ENCODE data around the gene GGN.
"Not testable (repeated sequence)": the region's sequence is repeated elsewhere in the genome, so short reads cannot be mapped to it uniquely, and the experiment has no call there.

GGN gene

GRCh38 chr19:38411041-38411712 lies 23.3 kb upstream of the GGN start:
- no peak for DNase-seq

DNA sequence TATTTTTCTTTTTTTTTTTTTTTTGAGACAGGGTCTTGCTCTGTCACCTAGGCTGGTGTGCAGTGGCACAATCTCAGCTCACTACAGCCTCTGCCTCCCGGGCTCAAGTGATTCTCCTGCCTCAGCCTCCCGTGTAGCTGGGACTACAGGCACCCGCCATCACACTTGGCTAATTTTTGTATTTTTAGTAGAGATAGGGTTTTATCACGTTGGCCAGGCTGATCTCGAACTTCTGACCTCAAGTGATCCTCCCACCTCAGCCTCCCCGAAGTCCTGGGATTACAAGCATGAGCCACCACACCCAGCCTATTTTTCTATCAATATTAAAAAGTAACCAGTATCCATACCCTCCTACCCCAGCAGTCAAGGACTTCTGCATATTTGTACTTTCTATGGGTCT lies 22.6 kb upstream of the GGN start:
- not testable (repeated sequence) for DNase-seq

GRCh38 chr19:38409631-38410133 lies 21.8 kb upstream of the GGN start:
- DNase-seq: no peak

DNA sequence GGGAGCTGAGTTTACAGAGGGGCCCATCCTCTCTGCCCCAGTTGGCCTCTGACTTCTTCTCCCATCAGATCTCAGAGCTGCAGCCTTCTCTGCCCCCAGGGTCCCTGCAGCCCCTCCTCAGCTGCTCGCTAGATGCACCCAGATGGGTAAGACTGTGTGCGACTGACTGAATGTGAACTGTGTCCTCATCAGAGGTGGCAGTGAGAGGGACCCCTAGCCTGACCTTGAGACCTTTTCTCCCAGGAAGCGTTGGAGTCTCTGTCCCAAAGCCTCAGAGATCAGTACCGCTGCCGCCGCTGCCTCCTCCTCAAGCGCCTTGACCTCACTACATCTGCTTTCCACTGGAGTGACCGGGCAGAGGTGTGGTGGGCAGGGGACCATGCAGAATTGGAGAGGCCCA lies 17.4 kb upstream of the GGN start:
- no peak for DNase-seq

GRCh38 chr19:38404858-38405257 lies 17.0 kb upstream of the GGN start:
- DNase-seq: no peak

DNA sequence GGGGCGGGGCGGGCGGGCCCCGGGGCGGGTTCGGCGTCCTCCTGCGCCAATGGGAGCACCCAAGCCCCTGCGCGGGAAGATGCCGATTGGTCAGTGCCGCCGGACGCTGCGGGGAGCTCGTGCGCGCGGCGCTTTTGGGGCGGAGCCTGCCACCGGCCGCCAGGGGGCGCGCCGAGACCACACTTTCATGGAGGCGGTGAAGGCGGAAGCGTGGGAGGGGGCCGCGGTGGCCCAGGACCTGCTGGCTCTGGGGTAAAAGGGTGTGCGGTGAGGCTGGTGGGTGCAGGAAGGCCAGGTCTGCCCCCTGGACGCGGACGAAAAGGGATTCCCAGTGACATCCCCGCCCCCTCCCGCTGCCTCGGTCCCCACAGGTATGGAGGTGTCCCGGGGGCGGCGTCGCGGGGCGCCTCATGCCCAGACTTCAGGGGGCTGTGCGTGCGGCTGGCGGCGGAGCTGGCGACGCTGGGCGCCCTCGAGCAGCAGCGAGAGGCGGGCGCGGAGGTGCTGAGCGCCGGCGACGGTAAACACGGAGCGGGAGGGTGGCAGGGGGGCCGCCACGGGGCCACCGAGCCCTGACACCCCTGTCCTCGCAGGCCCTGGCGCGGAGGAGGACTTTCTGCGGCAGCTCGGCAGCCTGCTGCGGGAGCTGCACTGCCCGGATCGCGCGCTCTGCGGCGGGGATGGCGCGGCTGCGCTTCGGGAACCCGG lies 15.3 kb upstream of the GGN start, which contains the start of gene FAM98C:
TSS of gene FAM98C (plus strand) at position 127 of the 708 bp plus-strand sequence. CDS start at position 188, 61 bp downstream.
- peak; percentile 99 for DNase-seq

DNA sequence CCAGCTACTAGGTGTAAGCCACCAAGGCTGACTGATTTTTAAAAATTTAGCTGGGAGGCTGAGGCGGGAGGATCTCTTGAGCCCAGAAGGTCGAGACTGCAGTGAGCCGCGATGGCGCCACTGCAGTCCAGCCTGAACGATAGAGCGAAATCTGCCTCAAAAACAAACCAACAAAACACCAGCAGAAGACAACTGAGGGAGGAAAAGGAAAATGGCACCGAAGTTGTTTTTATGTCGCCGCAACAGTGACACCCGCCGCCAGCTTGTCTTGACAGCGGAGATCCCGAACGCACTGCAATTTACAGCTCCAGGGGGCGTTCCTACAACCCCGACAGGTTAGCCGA lies 14.8 kb upstream of the GGN start:
- no peak for DNase-seq

- DNase-seq: no peak
Measured at GRCh38 chr19:38401148-38401547, 13.3 kb upstream of the GGN start.

DNA sequence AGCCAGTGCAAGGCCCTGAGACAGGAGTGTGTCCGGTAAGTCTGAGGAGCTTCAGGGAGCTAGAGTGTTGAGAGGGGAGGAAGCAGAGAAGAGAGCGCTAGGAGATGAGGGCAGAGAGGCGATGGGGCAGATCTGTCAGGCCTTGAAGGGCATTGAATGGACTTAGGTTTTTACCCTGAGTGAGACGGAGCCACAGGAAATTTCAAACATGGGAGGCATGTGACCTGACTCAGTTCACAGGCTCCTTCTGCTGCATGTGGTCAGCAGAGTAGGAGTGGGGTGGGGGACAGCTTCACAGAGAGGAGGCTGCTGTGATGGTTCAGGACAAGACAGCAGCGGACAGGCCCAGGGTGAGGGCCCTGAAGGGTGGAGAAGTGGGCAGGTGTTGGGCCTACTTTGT lies 12.5 kb upstream of the GGN start:
- no peak for DNase-seq

DNA sequence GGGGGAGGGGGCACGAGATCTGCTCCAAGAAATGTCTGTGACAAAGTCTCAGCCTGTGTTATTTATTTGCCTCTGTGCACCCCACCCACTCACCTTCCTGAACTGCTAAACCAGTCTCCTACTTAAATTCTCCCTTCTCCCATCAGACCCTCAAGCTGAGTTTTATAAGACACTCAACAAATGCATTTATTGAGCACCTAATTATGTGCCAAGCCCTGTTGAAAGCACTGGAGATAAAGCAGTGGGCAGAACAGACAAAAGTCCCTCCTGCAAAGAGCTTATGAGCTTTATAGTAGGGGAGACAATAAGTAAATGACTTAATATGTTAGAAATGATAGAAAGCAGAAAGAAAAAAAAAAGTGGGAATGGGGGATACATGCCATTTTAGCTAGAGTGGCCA lies 11.7 kb upstream of the GGN start:
- no peak for DNase-seq

GRCh38 chr19:38399081-38399480 lies 11.2 kb upstream of the GGN start:
- no peak for DNase-seq

DNA sequence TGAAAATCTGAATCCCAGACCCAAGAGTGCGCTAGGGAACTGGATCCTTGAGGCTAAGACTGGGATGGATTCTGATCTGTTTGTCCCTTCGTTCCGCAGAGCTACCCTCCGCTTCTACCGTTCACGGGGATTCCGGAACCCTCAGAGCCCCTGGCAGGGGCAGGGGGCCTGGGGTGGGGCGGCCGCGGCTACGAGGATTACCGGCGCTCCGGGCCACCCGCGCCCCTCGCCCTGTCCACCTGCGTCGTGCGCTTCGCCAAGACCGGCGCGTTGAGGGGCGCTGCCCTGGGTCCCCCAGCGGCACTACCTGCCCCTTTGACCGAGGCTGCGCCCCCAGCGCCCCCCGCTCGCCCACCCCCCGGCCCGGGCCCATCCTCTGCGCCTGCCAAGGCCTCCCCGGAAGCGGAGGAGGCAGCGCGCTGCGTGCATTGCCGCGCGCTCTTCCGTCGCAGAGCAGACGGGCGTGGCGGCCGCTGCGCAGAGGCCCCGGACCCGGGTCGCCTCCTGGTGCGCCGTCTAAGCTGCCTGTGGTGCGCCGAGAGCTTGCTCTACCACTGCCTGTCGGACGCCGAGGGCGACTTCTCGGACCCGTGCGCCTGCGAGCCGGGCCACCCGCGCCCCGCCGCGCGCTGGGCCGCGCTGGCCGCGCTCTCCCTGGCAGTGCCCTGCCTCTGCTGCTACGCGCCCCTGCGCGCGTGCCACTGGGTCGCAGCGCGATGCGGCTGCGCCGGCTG lies 7.7 kb upstream of the GGN start:
- peak; percentile 61 for DNase-seq

DNA sequence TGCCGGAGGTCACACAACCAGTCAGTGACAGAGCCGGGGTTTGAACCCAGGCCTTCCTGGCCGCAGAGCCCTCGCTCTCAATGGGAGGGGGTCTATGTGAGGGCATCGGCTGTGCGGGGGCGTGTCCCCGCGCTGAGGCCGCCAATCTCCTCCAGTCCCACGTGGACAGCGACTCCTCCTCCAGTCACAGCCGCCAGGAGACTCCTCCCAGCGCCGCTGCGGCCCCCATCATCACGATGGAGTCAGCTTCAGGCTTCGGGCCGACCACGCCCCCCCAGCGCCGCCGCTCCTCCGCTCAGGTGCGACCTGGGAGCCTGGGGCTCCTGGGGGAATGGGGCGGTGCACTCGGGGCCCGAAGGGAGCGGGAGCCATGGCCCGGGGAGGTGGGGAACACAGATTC lies 6.7 kb upstream of the GGN start:
- peak; percentile 78 for DNase-seq

GRCh38 chr19:38392707-38393308 lies 5.0 kb upstream of the GGN start:
- no peak for DNase-seq

DNA sequence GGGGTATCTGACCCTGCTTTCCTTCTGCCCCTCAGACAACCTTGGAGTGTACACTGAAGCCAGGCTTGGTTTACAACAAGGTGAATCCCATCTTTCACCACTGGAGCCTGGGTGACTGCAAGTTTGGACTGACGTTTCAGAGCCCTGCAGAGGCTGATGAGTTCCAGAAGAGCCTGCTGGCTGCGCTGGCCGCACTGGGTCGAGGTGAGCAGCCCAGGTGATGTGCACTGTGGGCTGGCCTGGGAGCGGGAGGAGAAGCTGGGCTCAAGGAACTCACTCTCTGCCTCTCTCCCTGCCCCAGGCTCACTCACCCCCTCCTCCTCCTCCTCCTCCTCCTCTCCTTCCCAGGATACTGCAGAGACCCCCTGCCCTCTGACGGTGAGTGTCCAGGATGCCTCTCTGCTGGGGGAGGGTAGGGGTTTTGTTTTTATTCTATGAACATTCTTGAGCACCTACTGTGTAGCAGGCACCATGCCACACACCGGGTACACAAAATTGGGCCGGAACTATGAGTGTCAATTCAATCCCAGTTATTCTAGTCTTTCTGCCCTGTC lies 4.2 kb upstream of the GGN start:
- no peak for DNase-seq

GRCh38 chr19:38389957-38390924 lies 2.4 kb upstream of the GGN start:
- DNase-seq: no peak

DNA sequence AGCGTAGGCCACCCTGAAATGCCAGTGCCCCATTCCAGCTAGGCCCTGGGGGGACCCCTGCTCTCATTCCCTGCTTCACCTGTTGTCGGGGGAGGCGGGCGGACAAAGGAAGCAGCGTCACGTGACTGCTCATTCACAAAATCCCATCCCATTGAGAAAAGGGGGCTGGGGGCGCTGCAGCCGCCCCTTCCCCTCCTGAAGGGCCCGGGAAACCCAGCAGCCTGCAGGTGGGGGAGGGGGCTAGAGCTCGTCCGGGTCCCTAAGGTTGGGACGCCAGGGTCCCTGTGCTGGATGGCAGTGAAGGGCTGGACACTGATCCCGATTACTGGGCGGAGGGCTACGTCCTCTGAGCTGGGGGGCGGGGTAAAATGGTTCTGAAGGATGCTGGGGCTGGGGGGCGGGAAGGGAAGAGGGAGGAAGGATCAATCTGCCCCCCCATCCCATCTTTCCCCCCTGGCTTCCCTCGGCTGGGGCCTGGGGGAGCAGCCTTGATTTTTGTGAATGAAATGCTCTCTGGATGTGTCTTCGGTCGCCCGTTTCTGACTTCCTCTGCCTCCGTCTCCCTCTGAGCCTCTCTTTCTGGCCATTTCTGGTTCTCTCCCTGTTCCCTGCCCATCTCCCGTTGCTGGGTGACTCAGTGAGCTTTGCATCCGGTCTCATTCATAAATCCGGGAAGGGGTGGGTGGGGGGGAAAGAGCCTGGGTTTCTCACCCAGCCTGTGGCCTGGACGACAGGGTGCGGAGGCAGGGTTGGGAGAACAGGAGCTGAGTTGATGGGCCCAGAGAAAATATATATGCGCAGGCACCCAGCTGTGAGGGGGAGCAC lies 1.5 kb upstream of the GGN start:
- DNase-seq: peak; percentile 35

DNA sequence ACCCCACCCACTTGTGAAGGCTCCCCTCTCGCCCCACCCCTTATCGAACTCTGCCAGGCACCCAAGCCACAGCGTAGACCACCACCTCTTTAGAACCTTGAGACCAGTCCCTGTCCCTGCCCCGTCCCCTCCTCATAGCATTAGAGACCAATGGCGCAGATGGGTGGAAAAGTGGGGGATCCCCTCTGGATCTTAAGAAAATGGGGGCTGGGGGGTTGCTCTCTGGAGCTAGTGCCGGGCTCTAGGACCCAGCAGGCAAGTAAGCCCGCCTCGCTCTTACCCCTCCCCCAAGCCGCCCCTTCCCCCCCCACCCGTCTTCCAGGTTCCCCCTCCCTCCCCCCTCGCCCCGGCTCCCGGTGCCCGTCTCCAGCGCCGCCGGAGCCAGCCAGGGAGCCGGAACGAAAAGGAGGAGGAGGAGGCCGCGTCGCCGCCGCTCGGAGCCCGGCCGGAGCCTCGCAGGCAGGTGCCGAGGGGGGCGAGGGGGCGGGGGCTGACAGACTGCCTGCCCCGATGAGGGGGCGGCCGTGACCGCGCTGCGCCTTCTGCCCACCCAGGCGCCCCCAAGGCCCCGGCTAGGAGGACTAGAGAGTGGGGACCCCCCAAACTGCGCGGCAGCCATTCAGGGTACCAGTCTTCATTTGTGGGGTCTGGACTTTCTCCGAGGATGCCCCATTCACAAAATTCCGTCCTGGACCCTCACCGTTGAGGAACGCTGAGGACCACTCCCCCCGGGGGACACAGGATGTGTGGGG lies 691 bp upstream of the GGN start, which contains the start of gene SPRED3:
TSS of gene SPRED3 (plus strand) at position 349 of the 752 bp plus-strand sequence. CDS start 1,606 bp downstream, outside the sequence.
- peak; percentile 51 for DNase-seq

DNA sequence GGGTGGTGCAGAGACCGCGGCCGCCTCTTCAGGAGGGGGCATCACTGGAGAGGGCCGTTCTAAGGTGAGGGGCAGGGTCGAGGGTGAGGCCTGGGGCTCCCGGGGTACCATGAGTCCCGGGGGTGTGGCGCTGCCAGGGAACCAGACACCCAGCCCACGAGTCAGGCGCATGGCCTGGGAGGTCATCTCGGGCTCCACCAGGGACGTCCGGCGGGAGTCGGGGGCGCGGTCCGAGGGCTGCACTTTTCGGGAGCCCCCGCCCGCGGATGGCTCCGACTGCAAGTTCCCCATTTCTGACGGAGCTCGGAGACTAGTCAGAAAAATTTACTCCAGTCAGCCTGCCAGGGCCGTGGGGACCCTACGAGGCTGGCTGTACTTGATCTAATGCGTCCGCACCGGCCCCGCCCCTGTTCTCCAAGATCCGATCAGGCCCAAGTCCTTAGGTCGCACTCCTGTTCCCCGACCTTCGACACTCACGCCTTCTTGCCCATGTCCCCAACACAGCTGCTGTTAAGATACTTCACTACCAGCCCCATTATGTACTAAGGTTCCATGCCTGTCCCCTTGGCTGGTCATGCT lies 774 bp downstream of the GGN start:
- no peak for DNase-seq
